SU-DHL-6 (cell line): ENCODE measurements around the gene YBX3.

ENCODE experiments used
- EZH2phosphoT487 ChIP-seq: fragments of 200-600 bp; sonication (generic), shearing (Covaris generic); conservative IDR thresholded peaks from 2 replicates; pipeline ENCODE4 v1.6.1; 2018; ENCODE audit warnings: mild to moderate bottlenecking, antibody characterized with exemption, low read length, moderate library complexity, mixed read lengths
- TF ChIP-seq, protein P1 (sequence below): fragments of 200-600 bp; sonication (generic); IDR thresholded peaks from one replicate; pipeline ENCODE4 v1.5.1; 2017; ENCODE audit warnings: antibody characterized with exemption, mild to moderate bottlenecking, low read length, moderate library complexity; ENCODE audit not compliant: insufficient read depth, poor library complexity, severe bottlenecking

DNA sequence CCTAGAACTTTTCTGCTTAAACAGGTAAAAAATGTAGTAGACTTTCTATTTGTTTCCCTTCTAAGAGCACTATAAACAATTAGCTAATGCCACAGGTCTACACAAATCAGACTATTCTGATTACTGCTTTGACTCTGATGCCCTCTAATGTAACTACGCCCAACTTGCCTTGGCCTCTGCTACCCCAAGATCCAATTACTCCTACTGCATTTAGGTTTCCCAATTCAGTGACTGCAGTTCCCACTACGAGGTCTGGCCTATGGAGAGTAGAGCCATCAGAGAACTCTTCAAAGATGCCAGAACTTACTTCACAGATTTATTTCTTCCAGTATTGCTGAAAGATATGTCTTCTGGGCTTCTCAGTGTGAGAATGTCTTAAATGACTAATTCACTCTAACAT, 34.0 kb downstream of the YBX3 start:
- TF ChIP-seq, protein P1, sequence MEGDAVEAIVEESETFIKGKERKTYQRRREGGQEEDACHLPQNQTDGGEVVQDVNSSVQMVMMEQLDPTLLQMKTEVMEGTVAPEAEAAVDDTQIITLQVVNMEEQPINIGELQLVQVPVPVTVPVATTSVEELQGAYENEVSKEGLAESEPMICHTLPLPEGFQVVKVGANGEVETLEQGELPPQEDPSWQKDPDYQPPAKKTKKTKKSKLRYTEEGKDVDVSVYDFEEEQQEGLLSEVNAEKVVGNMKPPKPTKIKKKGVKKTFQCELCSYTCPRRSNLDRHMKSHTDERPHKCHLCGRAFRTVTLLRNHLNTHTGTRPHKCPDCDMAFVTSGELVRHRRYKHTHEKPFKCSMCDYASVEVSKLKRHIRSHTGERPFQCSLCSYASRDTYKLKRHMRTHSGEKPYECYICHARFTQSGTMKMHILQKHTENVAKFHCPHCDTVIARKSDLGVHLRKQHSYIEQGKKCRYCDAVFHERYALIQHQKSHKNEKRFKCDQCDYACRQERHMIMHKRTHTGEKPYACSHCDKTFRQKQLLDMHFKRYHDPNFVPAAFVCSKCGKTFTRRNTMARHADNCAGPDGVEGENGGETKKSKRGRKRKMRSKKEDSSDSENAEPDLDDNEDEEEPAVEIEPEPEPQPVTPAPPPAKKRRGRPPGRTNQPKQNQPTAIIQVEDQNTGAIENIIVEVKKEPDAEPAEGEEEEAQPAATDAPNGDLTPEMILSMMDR, result no peak
- TF ChIP-seq EZH2phosphoT487, result no peak
